Naive B cell (primary cell): ENCODE measurements around the gene PDE2A. TPM values are rescaled to one million over a fixed set of nuclear protein-coding genes. Genes with fewer than 3 reads are reported as not detected.

Source experiments
- ATAC-seq, 2 donors: fragments of 150-1000 bp; cut with Tn5 transposase; 2 replicates each; pipeline ENCODE4 v1.10.0; 2021; ENCODE audit warnings: low read depth in 2 of 2, mild to moderate bottlenecking in 2 of 2, moderate library complexity in 2 of 2
- DNase-seq: peaks from one replicate; pipeline ENCODE4 v3.0.0; 2022
- H3K27ac Mint-ChIP-seq, 6 donors: one replicate each; pipeline ENCODE4 v1.8.0; 2020 to 2022; ENCODE audit warnings: mild to moderate bottlenecking in 6 of 6, mixed read lengths in 6 of 6, moderate library complexity in 5 of 6, inconsistent platforms in 2 of 6
- H3K27me3 Mint-ChIP-seq, 3 donors: one replicate each; pipeline ENCODE4 v1.8.0; 2021 to 2022; ENCODE audit warnings: mixed read lengths in 3 of 3, mild to moderate bottlenecking in 1 of 3
- H3K36me3 Mint-ChIP-seq, 2 donors: one replicate each; pipeline ENCODE4 v1.8.0; 2020 to 2022; ENCODE audit warnings: mixed read lengths in 2 of 2, inconsistent platforms in 1 of 2, mild to moderate bottlenecking in 1 of 2
- H3K4me1 Mint-ChIP-seq, 3 donors: one replicate each; pipeline ENCODE4 v1.8.0; 2020 to 2022; ENCODE audit warnings: mixed read lengths in 3 of 3, inconsistent platforms in 1 of 3, mild to moderate bottlenecking in 1 of 3, moderate library complexity in 1 of 3
- H3K4me3 Mint-ChIP-seq, 8 donors: one replicate each; pipeline ENCODE4 v1.8.0; 2020 to 2022; ENCODE audit warnings: mild to moderate bottlenecking in 8 of 8, mixed read lengths in 8 of 8, moderate library complexity in 8 of 8, inconsistent platforms in 2 of 8
- H3K9me3 Mint-ChIP-seq, 7 donors: one replicate each; pipeline ENCODE4 v1.8.0; 2020 to 2022; ENCODE audit warnings: mixed read lengths in 7 of 7, mild to moderate bottlenecking in 5 of 7, inconsistent platforms in 2 of 7, moderate library complexity in 1 of 7
- polyA plus RNA-seq, 6 donors: library from polyadenylated mRNA; unstranded; fragments of 300-500 nt; fragmentation: Illumina TruSeq; gene quantifications; one replicate each; pipeline ENCODE4 v1.2.3, GENCODE V29; 2021; ENCODE audit warnings: low read depth in 6 of 6

Gene PDE2A
- polyA plus RNA-seq, 6 donors from 2014 or later, result 0.18 to 0.44 (median 0.36) TPM; not detected in 3

- H3K9me3 Mint-ChIP-seq, result no peaks in the 10 kb centered on the region
- peak overlapping the region in 1 of 6 donors; percentile 88 for H3K27ac Mint-ChIP-seq
- no peaks in the 10 kb centered on the region for H3K27me3 Mint-ChIP-seq
- DNase-seq (no peak), ATAC-seq (no peak)
- peaks cover 0 to 23% (median 22%) of the 10 kb centered on the region in 3 donors for H3K4me1 Mint-ChIP-seq
- H3K4me3 Mint-ChIP-seq, result no peak overlapping the region
- peaks cover 4 to 10% of the 10 kb centered on the region in 2 donors for H3K36me3 Mint-ChIP-seq
Observed at GRCh38 chr11:72685560-72686480, 11.6 kb upstream of the PDE2A start.

- Mint-ChIP-seq H3K4me3 (no peak overlapping the region), H3K4me1 (peaks cover 8 to 28% (median 21%) of the 10 kb centered on the region in 3 donors), H3K36me3 (peaks cover 1 to 4% of the 10 kb centered on the region in 2 donors), H3K9me3 (no peaks in the 10 kb centered on the region), H3K27ac (no peak overlapping the region), H3K27me3 (no peaks in the 10 kb centered on the region)
- ATAC-seq, result peak; percentile 72 to 82
- DNase-seq, result peak; percentile 24
Observed at GRCh38 chr11:72684236-72684912, 10.2 kb upstream of the PDE2A start.

- DNase-seq (peak; percentile 56), ATAC-seq (peak; percentile 61 to 70)
- peaks cover 11 to 33% (median 25%) of the 10 kb centered on the region in 3 donors for H3K4me1 Mint-ChIP-seq
- peak overlapping the region in 1 of 6 donors; percentile 80 for H3K27ac Mint-ChIP-seq
- H3K36me3 Mint-ChIP-seq, result peaks cover 0 to 4% of the 10 kb centered on the region in 2 donors
- H3K9me3 Mint-ChIP-seq, result no peaks in the 10 kb centered on the region
- no peaks in the 10 kb centered on the region for H3K27me3 Mint-ChIP-seq
- H3K4me3 Mint-ChIP-seq, result no peak overlapping the region
Observed at GRCh38 chr11:72683782-72684200, 9.6 kb upstream of the PDE2A start.

- Mint-ChIP-seq H3K4me1 (peaks cover 14 to 33% (median 29%) of the 10 kb centered on the region in 3 donors), H3K27ac (peak overlapping the region in 2 of 6 donors; percentile 47 to 69), H3K27me3 (no peaks in the 10 kb centered on the region), H3K9me3 (no peaks in the 10 kb centered on the region), H3K36me3 (peaks cover 0 to 4% of the 10 kb centered on the region in 2 donors), H3K4me3 (no peak overlapping the region)
- ATAC-seq, result no peak
- DNase-seq, result no peak
Observed at GRCh38 chr11:72682858-72683243, 8.6 kb upstream of the PDE2A start.

GRCh38 chr11:72682238-72682857, 8.1 kb upstream of the PDE2A start:
- Mint-ChIP-seq H3K9me3 (no peaks in the 10 kb centered on the region), H3K27me3 (peaks cover 0 to 1% (median 0%) of the 10 kb centered on the region in 3 donors), H3K4me3 (peak overlapping the region in 1 of 8 donors; percentile 30), H3K36me3 (peaks cover 0 to 4% of the 10 kb centered on the region in 2 donors), H3K4me1 (peaks cover 14 to 34% (median 30%) of the 10 kb centered on the region in 3 donors), H3K27ac (peak overlapping the region in 3 of 6 donors; percentile 25 to 87 (median 65))
- no peak for DNase-seq
- ATAC-seq, result no peak

- H3K27ac Mint-ChIP-seq, result peak overlapping the region in 5 of 6 donors; percentile 10 to 89 (median 82)
- peaks cover 0 to 1% (median 0%) of the 10 kb centered on the region in 7 donors for H3K9me3 Mint-ChIP-seq
- peaks cover 19 to 42% (median 34%) of the 10 kb centered on the region in 3 donors for H3K4me1 Mint-ChIP-seq
- DNase-seq, result no peak
- H3K36me3 Mint-ChIP-seq, result no peaks in the 10 kb centered on the region
- peaks cover 0 to 5% (median 0%) of the 10 kb centered on the region in 3 donors for H3K27me3 Mint-ChIP-seq
- no peak for ATAC-seq
- H3K4me3 Mint-ChIP-seq, result peak overlapping the region in 1 of 8 donors; percentile 53
Observed at GRCh38 chr11:72681226-72682153, 7.3 kb upstream of the PDE2A start.

- DNase-seq, result no peak
- Mint-ChIP-seq H3K4me3 (no peak overlapping the region), H3K9me3 (peaks cover 0 to 1% (median 0%) of the 10 kb centered on the region in 7 donors), H3K27ac (peak overlapping the region in 5 of 6 donors; percentile 10 to 89 (median 82)), H3K27me3 (peaks cover 0 to 11% (median 0%) of the 10 kb centered on the region in 3 donors), H3K4me1 (peaks cover 22 to 43% (median 37%) of the 10 kb centered on the region in 3 donors), H3K36me3 (no peaks in the 10 kb centered on the region)
- no peak for ATAC-seq
Observed at GRCh38 chr11:72680624-72681158, 6.5 kb upstream of the PDE2A start.

- Mint-ChIP-seq H3K9me3 (peaks cover 0 to 1% (median 0%) of the 10 kb centered on the region in 7 donors), H3K27ac (peak overlapping the region in 1 of 6 donors; percentile 73), H3K4me1 (peaks cover 22 to 49% (median 37%) of the 10 kb centered on the region in 3 donors), H3K27me3 (peaks cover under 1 to 19% (median 6%) of the 10 kb centered on the region in 3 donors), H3K36me3 (no peaks in the 10 kb centered on the region), H3K4me3 (peak overlapping the region in 1 of 8 donors; percentile 53)
- ATAC-seq (no peak), DNase-seq (no peak)
Observed at GRCh38 chr11:72679869-72680268, 5.6 kb upstream of the PDE2A start.

- H3K9me3 Mint-ChIP-seq, result peaks cover 0 to 1% (median 0%) of the 10 kb centered on the region in 7 donors
Observed at GRCh38 chr11:72678524-72678923, 4.3 kb upstream of the PDE2A start.

GRCh38 chr11:72676861-72677341, 2.7 kb upstream of the PDE2A start:
- Mint-ChIP-seq H3K27me3 (peaks cover 31 to 48% (median 31%) of the 10 kb centered on the region in 3 donors), H3K4me1 (peaks cover 38 to 60% (median 46%) of the 10 kb centered on the region in 3 donors), H3K9me3 (peaks cover 0 to 1% (median 0%) of the 10 kb centered on the region in 7 donors), H3K27ac (peak overlapping the region in 2 of 6 donors; percentile 41 to 90), H3K36me3 (no peaks in the 10 kb centered on the region), H3K4me3 (peak overlapping the region in 1 of 8 donors; percentile 37)
- DNase-seq (peak; percentile 51), ATAC-seq (peak; percentile 72 to 78)

More at GRCh38 chr11:72678524-72678923, 4.3 kb upstream of the PDE2A start:
- Mint-ChIP-seq H3K4me3 (no peak overlapping the region), H3K27ac (peak overlapping the region in 3 of 6 donors; percentile 54 to 82 (median 56)), H3K36me3 (no peaks in the 10 kb centered on the region), H3K4me1 (peaks cover 23 to 50% (median 39%) of the 10 kb centered on the region in 3 donors), H3K27me3 (peaks cover 14 to 32% (median 15%) of the 10 kb centered on the region in 3 donors)
- ATAC-seq (no peak), DNase-seq (no peak)

GRCh38 chr11:72675221-72675620, 999 bp upstream of the PDE2A start:
- DNase-seq (no peak), ATAC-seq (no peak)
- Mint-ChIP-seq H3K36me3 (no peaks in the 10 kb centered on the region), H3K27ac (peak overlapping the region in 2 of 6 donors; percentile 32 to 44), H3K9me3 (peaks cover 0 to 1% (median 0%) of the 10 kb centered on the region in 7 donors), H3K27me3 (peaks cover 44 to 63% (median 45%) of the 10 kb centered on the region in 3 donors), H3K4me3 (peak overlapping the region in 1 of 8 donors; percentile 15), H3K4me1 (peaks cover 39 to 52% (median 44%) of the 10 kb centered on the region in 3 donors)
